Measurements from ENCODE around the gene MAOA.

MAOA gene

DNA sequence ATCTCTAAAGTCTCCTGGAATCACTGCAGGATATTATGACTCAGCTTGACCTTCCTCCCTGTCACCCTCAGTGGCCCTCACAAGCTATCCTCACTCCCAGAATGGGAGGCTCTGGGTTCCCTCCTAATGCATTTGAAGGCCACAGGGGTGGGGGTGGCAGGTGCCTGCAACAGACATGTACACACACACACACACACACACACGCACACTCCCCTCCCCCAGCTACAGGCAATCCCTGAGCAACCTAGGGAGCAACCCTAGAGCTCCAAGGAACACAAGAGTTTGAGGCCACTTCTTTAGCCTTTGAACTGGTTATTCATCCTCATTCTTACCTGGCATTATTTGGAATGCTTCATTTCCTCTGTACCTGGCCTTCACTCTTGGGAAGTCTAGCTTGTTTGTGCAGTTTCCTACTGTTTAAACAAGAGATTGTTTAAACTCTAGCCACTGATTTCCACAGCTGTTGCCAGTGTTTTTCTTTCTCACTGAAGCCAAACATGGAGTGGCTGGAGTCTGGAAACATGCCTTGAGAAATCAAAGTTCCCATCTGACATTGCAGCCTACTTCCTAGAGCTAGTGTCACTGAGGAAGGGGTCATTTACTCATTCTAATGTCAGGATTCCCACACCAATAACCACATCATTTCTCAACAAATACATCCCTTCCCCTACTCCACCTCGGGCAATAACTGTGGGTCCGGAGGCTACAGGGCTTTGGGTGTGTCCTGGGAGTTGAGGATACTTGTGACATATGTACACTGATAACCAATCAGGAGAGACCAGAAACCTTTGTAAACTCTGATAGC lies 37.7 kb downstream of the MAOA start:
- DNase-seq (ENCODE audit: extremely low read depth, low read depth), result no peak
- TF ChIP-seq, protein P1, sequence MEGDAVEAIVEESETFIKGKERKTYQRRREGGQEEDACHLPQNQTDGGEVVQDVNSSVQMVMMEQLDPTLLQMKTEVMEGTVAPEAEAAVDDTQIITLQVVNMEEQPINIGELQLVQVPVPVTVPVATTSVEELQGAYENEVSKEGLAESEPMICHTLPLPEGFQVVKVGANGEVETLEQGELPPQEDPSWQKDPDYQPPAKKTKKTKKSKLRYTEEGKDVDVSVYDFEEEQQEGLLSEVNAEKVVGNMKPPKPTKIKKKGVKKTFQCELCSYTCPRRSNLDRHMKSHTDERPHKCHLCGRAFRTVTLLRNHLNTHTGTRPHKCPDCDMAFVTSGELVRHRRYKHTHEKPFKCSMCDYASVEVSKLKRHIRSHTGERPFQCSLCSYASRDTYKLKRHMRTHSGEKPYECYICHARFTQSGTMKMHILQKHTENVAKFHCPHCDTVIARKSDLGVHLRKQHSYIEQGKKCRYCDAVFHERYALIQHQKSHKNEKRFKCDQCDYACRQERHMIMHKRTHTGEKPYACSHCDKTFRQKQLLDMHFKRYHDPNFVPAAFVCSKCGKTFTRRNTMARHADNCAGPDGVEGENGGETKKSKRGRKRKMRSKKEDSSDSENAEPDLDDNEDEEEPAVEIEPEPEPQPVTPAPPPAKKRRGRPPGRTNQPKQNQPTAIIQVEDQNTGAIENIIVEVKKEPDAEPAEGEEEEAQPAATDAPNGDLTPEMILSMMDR (IDR thresholded peaks at IDR 0.05; ENCODE audit: low read depth, low read length, missing control alignments), result no peak
- no peak overlapping the region for H3K4me3 ChIP-seq (replicated peaks; ENCODE audit: low read depth, low read length)

DNA sequence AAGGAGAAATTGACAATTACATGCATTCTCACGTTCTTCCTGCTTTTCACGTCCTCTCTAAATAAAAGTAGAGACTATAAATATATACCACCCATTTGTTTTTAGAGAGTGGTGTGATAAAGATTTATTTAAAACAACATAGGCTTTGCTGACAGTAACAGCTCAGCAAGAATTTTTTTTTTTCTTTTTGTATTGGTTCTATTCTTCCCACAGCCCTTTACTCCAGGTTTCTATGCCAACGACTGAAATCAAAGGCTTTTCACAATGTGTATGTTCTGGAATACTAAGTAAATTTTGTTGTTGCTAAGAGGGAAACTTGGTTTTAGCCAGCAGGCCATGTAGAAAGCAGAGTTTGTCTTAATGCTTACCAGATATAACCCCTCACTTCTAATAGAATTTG lies 43.4 kb downstream of the MAOA start:
- no peak for DNase-seq (ENCODE audit: extremely low read depth, low read depth)
- TF ChIP-seq, protein P1 (IDR thresholded peaks at IDR 0.05; ENCODE audit: low read depth, low read length, missing control alignments), result no peak
- no peak overlapping the region for H3K4me3 ChIP-seq (replicated peaks; ENCODE audit: low read depth, low read length)

DNA sequence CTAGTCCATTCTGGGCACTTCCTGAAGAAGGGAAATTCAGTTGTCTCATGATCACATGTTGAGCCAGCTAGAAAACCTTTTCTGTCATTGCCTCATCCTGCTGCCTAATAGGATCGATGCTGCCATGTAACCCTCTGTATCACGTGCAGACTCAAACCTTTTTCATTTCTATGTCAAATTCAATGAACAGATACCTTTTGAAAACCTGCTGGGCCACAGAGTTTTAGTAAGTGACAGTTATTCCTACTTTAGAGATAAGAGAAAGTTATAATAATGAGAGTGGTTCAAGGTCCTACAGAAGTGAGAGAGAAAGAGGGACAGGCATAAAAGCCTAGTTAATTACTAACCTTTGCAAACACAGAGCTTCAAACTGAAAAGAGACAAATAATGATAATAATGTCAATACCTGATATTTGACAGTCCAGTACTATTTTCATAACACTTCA lies 46.0 kb downstream of the MAOA start:
- DNase-seq (ENCODE audit: extremely low read depth, low read depth), result no peak
- TF ChIP-seq, protein P1 (IDR thresholded peaks at IDR 0.05; ENCODE audit: low read depth, low read length, missing control alignments), result no peak
- no peak overlapping the region for H3K4me3 ChIP-seq (replicated peaks; ENCODE audit: low read depth, low read length)

DNA sequence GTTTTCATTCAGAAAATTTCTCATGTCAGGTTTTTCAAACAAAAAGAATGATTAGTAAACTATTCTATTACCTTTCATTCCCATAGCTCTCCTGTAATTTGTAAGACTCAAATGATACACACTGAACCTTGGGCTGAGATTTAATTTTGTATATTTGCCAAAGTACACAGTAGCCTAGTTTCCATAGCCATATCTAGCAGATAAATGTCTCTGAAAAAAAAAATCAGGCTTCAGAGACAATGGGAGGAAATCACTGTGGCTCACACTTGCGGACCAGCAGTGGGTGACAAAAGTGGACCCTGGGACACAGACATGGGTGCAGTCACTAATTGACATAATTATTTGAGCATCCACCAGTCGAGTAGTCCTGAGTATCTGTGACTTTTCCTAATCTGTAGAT lies 46.6 kb downstream of the MAOA start:
- H3K4me3 ChIP-seq (replicated peaks; ENCODE audit: low read depth, low read length), result no peak overlapping the region
- TF ChIP-seq, protein P1 (IDR thresholded peaks at IDR 0.05; ENCODE audit: low read depth, low read length, missing control alignments), result no peak
- no peak for DNase-seq (ENCODE audit: extremely low read depth, low read depth)

DNA sequence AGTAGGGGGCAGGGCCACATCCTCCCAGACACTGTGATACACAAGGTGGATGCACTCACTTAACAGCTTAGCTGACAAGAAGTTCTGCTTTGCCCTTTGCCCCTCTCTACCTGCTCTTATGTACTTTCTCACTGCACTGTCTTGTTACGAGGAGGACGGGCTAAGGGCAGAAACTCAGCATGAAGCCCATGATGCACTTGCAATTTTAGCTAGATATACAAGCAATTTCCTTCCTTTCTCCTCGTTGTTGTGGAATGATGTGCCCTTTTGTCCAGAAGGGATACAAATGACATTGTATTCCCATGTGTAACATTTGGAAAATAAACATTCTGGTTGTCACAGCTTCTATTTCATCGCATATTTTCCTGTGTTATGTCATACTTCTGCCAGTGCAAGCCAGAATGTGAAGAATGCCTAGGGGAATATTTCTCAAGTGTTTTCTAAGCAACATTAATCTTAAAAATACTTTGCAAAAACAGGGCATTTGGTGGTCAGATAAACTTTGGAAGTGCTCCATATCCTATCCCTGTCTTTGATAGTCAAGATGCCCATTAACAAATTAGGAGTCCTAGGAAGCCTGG lies 47.2 kb downstream of the MAOA start:
- DNase-seq (ENCODE audit: extremely low read depth, low read depth), result peak; percentile 2
- no peak overlapping the region for H3K4me3 ChIP-seq (replicated peaks; ENCODE audit: low read depth, low read length)
- TF ChIP-seq, protein P1 (IDR thresholded peaks at IDR 0.05; ENCODE audit: low read depth, low read length, missing control alignments), result no peak

DNA sequence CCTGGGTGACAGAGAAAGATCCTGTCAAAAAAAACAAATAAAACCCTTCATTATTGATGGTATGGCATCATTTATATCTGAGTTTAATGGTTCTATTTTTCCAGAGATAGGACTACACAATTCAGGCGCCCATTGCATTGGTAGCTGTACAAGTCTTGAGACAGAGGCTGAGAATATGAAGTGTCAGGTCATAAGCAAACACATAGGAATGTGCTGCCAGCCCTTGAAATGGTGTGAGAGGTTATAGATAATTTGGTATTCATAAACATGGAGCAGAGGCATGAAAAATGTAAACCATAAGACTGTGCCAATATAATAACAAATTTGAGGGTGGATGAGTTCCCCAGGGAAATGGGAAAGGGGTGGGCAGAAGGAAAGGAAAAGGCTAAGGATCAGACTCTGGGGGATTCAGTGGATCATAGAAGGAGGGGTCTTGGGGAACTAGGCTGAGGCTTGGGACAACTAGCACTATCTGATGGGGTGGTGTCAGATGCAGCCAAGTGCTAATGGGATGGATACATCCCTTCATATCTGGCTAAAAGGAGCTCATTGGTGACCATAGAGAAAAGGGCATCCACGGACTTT lies 50.8 kb downstream of the MAOA start:
- TF ChIP-seq, protein P1 (IDR thresholded peaks at IDR 0.05; ENCODE audit: low read depth, low read length, missing control alignments), result no peak
- DNase-seq (ENCODE audit: extremely low read depth, low read depth), result no peak

More for the DNA sequence above, 50.8 kb downstream of the MAOA start:
- no peak overlapping the region for H3K4me3 ChIP-seq (replicated peaks; ENCODE audit: low read depth, low read length)
